ENCODE results near the gene LDB2.

- TF ChIP-seq POLR2A (IDR thresholded peaks at IDR 0.05; ENCODE audit: low read depth, low read length): no peak
- no peak for TF ChIP-seq POLR2AphosphoS5 (IDR thresholded peaks at IDR 0.05; ENCODE audit: low read depth, low read length)
These were observed 213.5 kb downstream of the LDB2 start for GRCh38 chr4:16684935-16685334.
